HCT116 (cell line): ENCODE data around the gene CXorf51A. TPM values are rescaled to one million over a fixed set of nuclear protein-coding genes. Genes with fewer than 3 reads are reported as not detected.
"Not testable (repeated sequence)": the region's sequence is repeated elsewhere in the genome, so short reads cannot be mapped to it uniquely, and the experiment has no call there.

ENCODE experiments used
- ATAC-seq: fragments of 200-7000 bp; cut with Tn5 transposase; 2 replicates; pipeline ENCODE4 v1.9.1; 2020; ENCODE audit warnings: mild to moderate bottlenecking, moderate library complexity
- BruUV-seq: library from RNA; stranded (reverse); fragments of 400-500 nt; replicated peaks from 2 replicates; lab custom pipeline; 2021; lab: Mats Ljungman, UMichigan
- CTCF ChIA-PET: fragments of 300-600 bp; sonication (Branson Sonifier 250); formaldehyde crosslinking; loops from one replicate; lab custom pipeline; 2021; ENCODE audit warnings: antibody characterized with exemption; lab: Charles Lee
- POLR2A ChIA-PET: fragments of 300-600, 350-600 bp; sonication (Branson Sonifier 250); formaldehyde crosslinking; loops from one replicate; lab custom pipeline; 2021; ENCODE audit warnings: antibody characterized with exemption; lab: Charles Lee
- RAD21 ChIA-PET, 2 experiments: fragments of 300-600 bp; sonication (Branson Sonifier 250); formaldehyde crosslinking; loops; one replicate each; lab custom pipeline; 2023; ENCODE audit warnings: low total read pairs in 2 of 2; ENCODE audit not compliant: uncharacterized antibody in 2 of 2, unreplicated experiment in 2 of 2, low non-redundant PET in 1 of 2; lab: Charles Lee
- DNase-seq: peaks from one replicate; pipeline ENCODE4 v3.0.0-alpha.2; 2010; ENCODE audit warnings: low read depth, low spot score
- H2AFZ ChIP-seq: fragments of 200-600 bp; shearing (Covaris generic), sonication (generic); 2 replicates; pipeline ENCODE4 v1.6.1; 2017; ENCODE audit warnings: low read depth, mixed run types, mixed read lengths, antibody characterized with exemption, low read length; ENCODE audit not compliant: poor library complexity, severe bottlenecking
- H3K27ac ChIP-seq: 2 replicates; pipeline ENCODE4 v1.5.1; 2012; ENCODE audit warnings: low read depth, low read length
- H3K27me3 ChIP-seq: fragments of 200-600 bp; sonication (generic); 2 replicates; pipeline ENCODE4 v1.6.1; 2016; ENCODE audit warnings: mixed run types, low read length, mixed read lengths; ENCODE audit not compliant: insufficient read depth
- H3K36me3 ChIP-seq, 2 experiments: fragments of 200-500 bp in 1 of 2; fragments of 200-600 bp in 1 of 2; sonication (Bioruptor generic) in 1 of 2; sonication (generic) in 1 of 2; 2 replicates each; pipeline versions ENCODE4 v1.5.1 to v1.6.1; 2014 to 2016; ENCODE audit warnings: low read length in 2 of 2, inconsistent platforms in 1 of 2, mixed read lengths in 1 of 2, mixed run types in 1 of 2; ENCODE audit not compliant: insufficient read depth in 2 of 2, control insufficient read depth in 1 of 2
- H3K4me1 ChIP-seq, 2 experiments: fragments of 200-600 bp in 1 of 2; sonication (generic) in 1 of 2; 2 replicates each; pipeline versions ENCODE4 v1.5.1 to v1.6.1; 2012 to 2017; ENCODE audit warnings: low read length in 2 of 2, inconsistent platforms in 1 of 2, mild to moderate bottlenecking in 1 of 2, mixed read lengths in 1 of 2, mixed run types in 1 of 2, moderate library complexity in 1 of 2; ENCODE audit not compliant: insufficient read depth in 2 of 2, control insufficient read depth in 1 of 2
- H3K4me2 ChIP-seq: fragments of 200-600 bp; sonication (generic); 2 replicates; pipeline ENCODE4 v1.6.1; 2017; ENCODE audit warnings: mixed run types, low read length, mixed read lengths
- H3K4me3 ChIP-seq, 2 experiments: fragments of 200-600 bp in 1 of 2; sonication (generic) in 1 of 2; replicated peaks in 1 of 2; 2 replicates each; pipeline ENCODE4 v1.5.1; 2011 to 2016; ENCODE audit warnings: low read length in 2 of 2, control low read depth in 1 of 2, low read depth in 1 of 2, mild to moderate bottlenecking in 1 of 2, mixed read lengths in 1 of 2, mixed run types in 1 of 2
- H3K79me2 ChIP-seq: fragments of 200-600 bp; sonication (generic); 2 replicates; pipeline ENCODE4 v1.6.1; 2017; ENCODE audit warnings: mild to moderate bottlenecking, mixed run types, low read length, moderate library complexity, mixed read lengths; ENCODE audit not compliant: insufficient read depth
- H3K9ac ChIP-seq: fragments of 200-600 bp; sonication (generic); 2 replicates; pipeline ENCODE4 v1.6.1; 2016; ENCODE audit warnings: low read length, mixed read lengths
- H3K9me2 ChIP-seq: fragments of 200-600 bp; sonication (generic), shearing (Covaris generic); 2 replicates; pipeline ENCODE4 v1.6.1; 2017; ENCODE audit warnings: mixed run types, mild to moderate bottlenecking, moderate library complexity; ENCODE audit not compliant: insufficient read depth
- H3K9me3 ChIP-seq, 2 experiments: fragments of 200-500 bp in 1 of 2; fragments of 200-600 bp in 1 of 2; sonication (Bioruptor generic) in 1 of 2; sonication (generic) in 1 of 2; 2 replicates each; pipeline ENCODE4 v1.6.1; 2014 to 2017; ENCODE audit warnings: low read length in 2 of 2, mixed read lengths in 2 of 2, inconsistent platforms in 1 of 2, low read depth in 1 of 2, mild to moderate bottlenecking in 1 of 2, mixed run types in 1 of 2, moderate library complexity in 1 of 2; ENCODE audit not compliant: control insufficient read depth in 1 of 2, insufficient read depth in 1 of 2
- H4K20me1 ChIP-seq: fragments of 200-600 bp; sonication (generic), shearing (Covaris generic); 2 replicates; pipeline ENCODE4 v1.6.1; 2017; ENCODE audit warnings: mixed run types, mild to moderate bottlenecking, moderate library complexity; ENCODE audit not compliant: insufficient read depth
- intact Hi-C: fragments of 100-400 bp; cut with micrococcal nuclease; formaldehyde crosslinking; loops from 2 replicates; pipeline ENCODE4 v1.10.0; 2022
- total RNA-seq: library from RNA; stranded (reverse); gene quantifications from one replicate; pipeline ENCODE4 v1.2.1, GENCODE V29; 2021; ENCODE audit not compliant: unreplicated experiment

Gene CXorf51A
- total RNA-seq, 1 experiment from 2014 or later = not detected

- CTCF ChIA-PET, H2AFZ ChIP-seq, H3K27ac ChIP-seq, H3K9me3 ChIP-seq, intact Hi-C loops, H3K27me3 ChIP-seq, H3K9ac ChIP-seq, RAD21 ChIA-PET, POLR2A ChIA-PET, H3K4me3 ChIP-seq, H3K4me2 ChIP-seq, H3K79me2 ChIP-seq, H3K4me1 ChIP-seq, BruUV-seq, H3K36me3 ChIP-seq, ATAC-seq, H3K9me2 ChIP-seq, H4K20me1 ChIP-seq, DNase-seq: not testable (repeated sequence)
These were observed 5.1 kb downstream of the CXorf51A start, which contains the start of gene CXorf51B for GRCh38 chrX:146809471-146809870. TSS of gene CXorf51B (plus strand) at chrX:146809771. CDS start at chrX:146809792, 21 bp downstream.

Other genes with a start within 250 kb of the CXorf51A start
- not detected for gene CXorf51B, start 5.0 kb downstream of the CXorf51A start, total RNA-seq